PFSK-1 (cell line): ENCODE measurements around the gene KDM6A.

Experiments
- FOXP2 ChIP-seq: optimal IDR thresholded peaks from 2 replicates; pipeline ENCODE3; 2011; ENCODE audit warnings: borderline replicate concordance, control low read depth, inconsistent platforms; ENCODE audit not compliant: insufficient read depth; ENCODE audit errors: extremely low read length, extremely low read depth
- POLR2AphosphoS5 ChIP-seq: IDR thresholded peaks from 2 replicates; pipeline ENCODE4 v1.6.1; 2012; ENCODE audit warnings: low read depth, mild to moderate bottlenecking, control low read depth, low read length, moderate library complexity
- SIN3A ChIP-seq: IDR thresholded peaks from 2 replicates; pipeline ENCODE4 v1.6.1; 2012; ENCODE audit warnings: mild to moderate bottlenecking, low read length, moderate library complexity, borderline replicate concordance; ENCODE audit not compliant: insufficient read depth
- TAF1 ChIP-seq: IDR thresholded peaks from 2 replicates; pipeline ENCODE4 v1.6.1; 2012; ENCODE audit warnings: low read length, control low read depth, borderline replicate concordance; ENCODE audit not compliant: insufficient read depth
- TF ChIP-seq, protein P1 (sequence below), 2 experiments: IDR thresholded peaks; 2 replicates each; pipeline versions ENCODE4 v1.6.1 to v1.8.0; 2011 to 2012; ENCODE audit warnings: low read depth in 2 of 2, low read length in 2 of 2, control low read depth in 1 of 2, inconsistent platforms in 1 of 2, mild to moderate bottlenecking in 1 of 2, moderate library complexity in 1 of 2; ENCODE audit not compliant: insufficient read depth in 1 of 2

DNA sequence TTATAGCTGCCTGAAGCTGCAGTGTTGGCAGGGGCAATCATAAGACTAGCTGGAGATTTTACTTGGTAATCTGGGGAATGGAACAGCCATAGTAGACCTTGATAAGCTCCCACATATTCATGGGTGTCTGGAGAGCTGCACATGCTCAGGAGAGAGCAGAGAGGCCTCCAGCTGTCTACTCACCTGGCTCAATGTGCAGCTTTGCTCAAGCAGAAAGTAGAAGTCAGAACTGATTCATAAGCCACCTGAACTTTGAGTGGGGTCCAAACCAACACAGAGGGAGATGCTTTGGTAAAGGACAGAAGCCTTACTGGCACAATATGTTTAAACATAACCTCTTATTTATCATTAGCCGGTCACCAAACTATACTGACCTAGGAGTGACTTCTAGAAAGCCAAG lies 54.4 kb downstream of the KDM6A start:
- TF ChIP-seq TAF1 (no peak), FOXP2 (no peak), POLR2AphosphoS5 (no peak), SIN3A (no peak)
- TF ChIP-seq, protein P1, sequence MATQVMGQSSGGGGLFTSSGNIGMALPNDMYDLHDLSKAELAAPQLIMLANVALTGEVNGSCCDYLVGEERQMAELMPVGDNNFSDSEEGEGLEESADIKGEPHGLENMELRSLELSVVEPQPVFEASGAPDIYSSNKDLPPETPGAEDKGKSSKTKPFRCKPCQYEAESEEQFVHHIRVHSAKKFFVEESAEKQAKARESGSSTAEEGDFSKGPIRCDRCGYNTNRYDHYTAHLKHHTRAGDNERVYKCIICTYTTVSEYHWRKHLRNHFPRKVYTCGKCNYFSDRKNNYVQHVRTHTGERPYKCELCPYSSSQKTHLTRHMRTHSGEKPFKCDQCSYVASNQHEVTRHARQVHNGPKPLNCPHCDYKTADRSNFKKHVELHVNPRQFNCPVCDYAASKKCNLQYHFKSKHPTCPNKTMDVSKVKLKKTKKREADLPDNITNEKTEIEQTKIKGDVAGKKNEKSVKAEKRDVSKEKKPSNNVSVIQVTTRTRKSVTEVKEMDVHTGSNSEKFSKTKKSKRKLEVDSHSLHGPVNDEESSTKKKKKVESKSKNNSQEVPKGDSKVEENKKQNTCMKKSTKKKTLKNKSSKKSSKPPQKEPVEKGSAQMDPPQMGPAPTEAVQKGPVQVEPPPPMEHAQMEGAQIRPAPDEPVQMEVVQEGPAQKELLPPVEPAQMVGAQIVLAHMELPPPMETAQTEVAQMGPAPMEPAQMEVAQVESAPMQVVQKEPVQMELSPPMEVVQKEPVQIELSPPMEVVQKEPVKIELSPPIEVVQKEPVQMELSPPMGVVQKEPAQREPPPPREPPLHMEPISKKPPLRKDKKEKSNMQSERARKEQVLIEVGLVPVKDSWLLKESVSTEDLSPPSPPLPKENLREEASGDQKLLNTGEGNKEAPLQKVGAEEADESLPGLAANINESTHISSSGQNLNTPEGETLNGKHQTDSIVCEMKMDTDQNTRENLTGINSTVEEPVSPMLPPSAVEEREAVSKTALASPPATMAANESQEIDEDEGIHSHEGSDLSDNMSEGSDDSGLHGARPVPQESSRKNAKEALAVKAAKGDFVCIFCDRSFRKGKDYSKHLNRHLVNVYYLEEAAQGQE (IDR thresholded peaks at IDR 0.05; ENCODE audit: insufficient read depth in 1 of 2, low read depth in 2 of 2, low read length in 2 of 2) = no peak
